WTC11 (cell line): ENCODE results near the gene TACC2. TPM values are rescaled to one million over a fixed set of nuclear protein-coding genes. Genes with fewer than 3 reads are reported as not detected.

Source experiments
- ATAC-seq: fragments of 200-7000 bp; cut with Tn5 transposase; 2 replicates; pipeline ENCODE4 v1.10.0; 2021; ENCODE audit warnings: mild to moderate bottlenecking, moderate library complexity
- CTCF ChIA-PET: fragments of 300-600 bp; sonication (Branson Sonifier 250); formaldehyde crosslinking; loops from one replicate; lab custom pipeline; 2021; ENCODE audit warnings: antibody characterized with exemption; lab: Charles Lee
- POLR2A ChIA-PET: fragments of 350-600 bp; sonication (Branson Sonifier 250); formaldehyde crosslinking; loops from one replicate; lab custom pipeline; 2021; ENCODE audit warnings: antibody characterized with exemption; lab: Charles Lee
- DNase-seq: peaks from one replicate; pipeline ENCODE4 v3.0.0; 2021; ENCODE audit warnings: low spot score
- H3K27ac Mint-ChIP-seq: 2 replicates; pipeline ENCODE4 v1.8.0; 2021; ENCODE audit warnings: mixed read lengths
- H3K27me3 Mint-ChIP-seq: 2 replicates; pipeline ENCODE4 v1.8.0; 2021; ENCODE audit warnings: low read depth, mild to moderate bottlenecking, moderate library complexity, mixed read lengths
- H3K36me3 Mint-ChIP-seq: 2 replicates; pipeline ENCODE4 v1.8.0; 2021; ENCODE audit warnings: mixed read lengths
- H3K4me1 Mint-ChIP-seq: 2 replicates; pipeline ENCODE4 v1.8.0; 2022; ENCODE audit warnings: mixed read lengths
- H3K4me3 Mint-ChIP-seq: 2 replicates; pipeline ENCODE4 v1.8.0; 2021; ENCODE audit warnings: mild to moderate bottlenecking, moderate library complexity, mixed read lengths
- H3K9me3 Mint-ChIP-seq: 2 replicates; pipeline ENCODE4 v1.8.0; 2021; ENCODE audit warnings: mixed read lengths
- ATF3 ChIP-seq: sonication (generic); formaldehyde crosslinking; conservative IDR thresholded peaks from 2 replicates; pipeline ENCODE4 v1.8.1; 2022; ENCODE audit warnings: mild to moderate bottlenecking, missing genetic modification reagents
- CREB1 ChIP-seq: sonication (generic); formaldehyde crosslinking; IDR thresholded peaks from 2 replicates; pipeline ENCODE4 v1.8.0; 2023; ENCODE audit warnings: mild to moderate bottlenecking, missing genetic modification reagents
- CREM ChIP-seq: sonication (generic); formaldehyde crosslinking; IDR thresholded peaks from 2 replicates; pipeline ENCODE4 v1.8.1; 2022; ENCODE audit warnings: mild to moderate bottlenecking, missing genetic modification reagents, moderate library complexity
- E2F4 ChIP-seq: sonication (generic); formaldehyde crosslinking; IDR thresholded peaks from 2 replicates; pipeline ENCODE4 v1.8.1; 2022; ENCODE audit warnings: low read depth, mild to moderate bottlenecking, moderate library complexity, missing genetic modification reagents, borderline replicate concordance
- E2F5 ChIP-seq: sonication (generic); formaldehyde crosslinking; IDR thresholded peaks from 2 replicates; pipeline ENCODE4 v1.8.1; 2022; ENCODE audit warnings: mild to moderate bottlenecking, moderate library complexity, missing genetic modification reagents
- ELF4 ChIP-seq: sonication (generic); formaldehyde crosslinking; IDR thresholded peaks from 2 replicates; pipeline ENCODE4 v1.8.1; 2022; ENCODE audit warnings: low read depth, mild to moderate bottlenecking, moderate library complexity, missing genetic modification reagents
- ERG ChIP-seq: fragments of 250-450 bp; sonication (Bioruptor Pico); IDR thresholded peaks from 2 replicates; pipeline ENCODE4 v1.8.0; 2021; ENCODE audit warnings: mild to moderate bottlenecking
- ETV6 ChIP-seq: sonication (generic); formaldehyde crosslinking; IDR thresholded peaks from 2 replicates; pipeline ENCODE4 v1.8.1; 2022; ENCODE audit warnings: mild to moderate bottlenecking, missing genetic modification reagents
- FOXK1 ChIP-seq: sonication (generic); formaldehyde crosslinking; IDR thresholded peaks from 2 replicates; pipeline ENCODE4 v1.8.0; 2022; ENCODE audit warnings: mild to moderate bottlenecking, moderate library complexity, missing genetic modification reagents
- FOXP4 ChIP-seq: sonication (generic); formaldehyde crosslinking; IDR thresholded peaks from 2 replicates; pipeline ENCODE4 v1.8.0; 2022; ENCODE audit warnings: mild to moderate bottlenecking, missing genetic modification reagents
- GABPB1 ChIP-seq: sonication (generic); formaldehyde crosslinking; IDR thresholded peaks from 2 replicates; pipeline ENCODE4 v1.8.1; 2023; ENCODE audit warnings: mild to moderate bottlenecking, missing genetic modification reagents
- IRF2 ChIP-seq: sonication (generic); formaldehyde crosslinking; IDR thresholded peaks from 2 replicates; pipeline ENCODE4 v1.8.0; 2022; ENCODE audit warnings: low read depth, missing genetic modification reagents, borderline replicate concordance
- MAX ChIP-seq: sonication (generic); formaldehyde crosslinking; IDR thresholded peaks from 2 replicates; pipeline ENCODE4 v1.8.0; 2022; ENCODE audit warnings: mild to moderate bottlenecking, missing genetic modification reagents
- MYBL2 ChIP-seq: sonication (generic); formaldehyde crosslinking; IDR thresholded peaks from 2 replicates; pipeline ENCODE4 v1.8.1; 2023; ENCODE audit warnings: mild to moderate bottlenecking, moderate library complexity, missing genetic modification reagents
- SMAD3 ChIP-seq: sonication (generic); formaldehyde crosslinking; IDR thresholded peaks from 2 replicates; pipeline ENCODE4 v1.8.0; 2022; ENCODE audit warnings: missing genetic modification reagents, mild to moderate bottlenecking, borderline replicate concordance
- SOX15 ChIP-seq: fragments of 250-450 bp; sonication (Bioruptor Pico); IDR thresholded peaks from 2 replicates; pipeline ENCODE4 v1.9.0; 2021; ENCODE audit warnings: mild to moderate bottlenecking
- STAT6 ChIP-seq: sonication (generic); formaldehyde crosslinking; conservative IDR thresholded peaks from 2 replicates; pipeline ENCODE4 v1.8.1; 2023; ENCODE audit warnings: mild to moderate bottlenecking, low read depth, missing genetic modification reagents, moderate library complexity
- TEAD1 ChIP-seq: sonication (generic); formaldehyde crosslinking; IDR thresholded peaks from 2 replicates; pipeline ENCODE4 v1.8.0; 2022; ENCODE audit warnings: mild to moderate bottlenecking, missing genetic modification reagents
- TP53 ChIP-seq: sonication (generic); formaldehyde crosslinking; IDR thresholded peaks from 2 replicates; pipeline ENCODE4 v1.8.1; 2023; ENCODE audit warnings: mild to moderate bottlenecking, missing genetic modification reagents
- ZNF317 ChIP-seq: sonication (generic); formaldehyde crosslinking; IDR thresholded peaks from 2 replicates; pipeline ENCODE4 v1.8.1; 2023; ENCODE audit warnings: low read depth, mild to moderate bottlenecking, moderate library complexity, missing genetic modification reagents, borderline replicate concordance
- ZNF396 ChIP-seq: fragments of 250-450 bp; sonication (Bioruptor Pico); IDR thresholded peaks from 2 replicates; pipeline ENCODE4 v1.8.0; 2021; ENCODE audit warnings: mild to moderate bottlenecking, moderate library complexity, borderline replicate concordance
- ZNF416 ChIP-seq: fragments of 250-450 bp; sonication (Bioruptor Pico); IDR thresholded peaks from 2 replicates; pipeline ENCODE4 v1.9.0; 2021; ENCODE audit warnings: mild to moderate bottlenecking, inconsistent platforms
- ZNF512 ChIP-seq: sonication (generic); formaldehyde crosslinking; IDR thresholded peaks from 2 replicates; pipeline ENCODE4 v1.8.1; 2022; ENCODE audit warnings: missing genetic modification reagents, borderline replicate concordance
- total RNA-seq: library from RNA; stranded (reverse); gene quantifications from 3 replicates; pipeline ENCODE4 v1.2.3, GENCODE V29; 2021

Gene TACC2
- total RNA-seq, 1 experiment from 2014 or later = 28.9 TPM

GRCh38 chr10:122216047-122216446, 227.1 kb downstream of the TACC2 start:
- Mint-ChIP-seq H3K27ac (no peak overlapping the region), H3K27me3 (no peaks in the 10 kb centered on the region), H3K9me3 (no peaks in the 10 kb centered on the region), H3K4me3 (no peak overlapping the region), H3K4me1 (no peaks in the 10 kb centered on the region), H3K36me3 (peaks cover 39% of the 10 kb centered on the region)
- ChIA-PET POLR2A (no interaction called here), CTCF (no interaction called here)
- ATAC-seq (no peak), DNase-seq (no peak)
- TF ChIP-seq GABPB1 (no peak), FOXP4 (CRISPR knock-in tag) (no peak), E2F4 (CRISPR knock-in tag) (no peak), STAT6 (no peak), ZNF396 (CRISPR knock-in tag) (no peak), FOXK1 (CRISPR knock-in tag) (no peak), MAX (CRISPR knock-in tag) (no peak), ETV6 (no peak), SMAD3 (no peak), SOX15 (CRISPR knock-in tag) (no peak), MYBL2 (CRISPR knock-in tag) (no peak), IRF2 (CRISPR knock-in tag) (no peak)

- no peaks in the 10 kb centered on the region for H3K27me3 Mint-ChIP-seq
- no peaks in the 10 kb centered on the region for H3K9me3 Mint-ChIP-seq
- ChIA-PET POLR2A (no interaction called here), CTCF (interaction anchor here (0.6 to 1.0 kb wide), 3 partner anchors 48 to 215 kb away, joined by 3 to 4 read pairs (median 3); no protein-coding TSS in a partner anchor)
- ATAC-seq = no peak
- no peak for TF ChIP-seq ZNF416
- no peak for TF ChIP-seq SOX15 (CRISPR knock-in tag)
- TF ChIP-seq MYBL2 (CRISPR knock-in tag) = no peak
- no peak for TF ChIP-seq TEAD1
- no peak for TF ChIP-seq TP53 (CRISPR knock-in tag)
- TF ChIP-seq ETV6 = no peak
- TF ChIP-seq ELF4 (CRISPR knock-in tag) = no peak
- TF ChIP-seq ZNF512 (CRISPR knock-in tag) = no peak
- TF ChIP-seq ATF3 (CRISPR knock-in tag) = no peak
- no peak for TF ChIP-seq CREB1 (CRISPR knock-in tag)
- TF ChIP-seq E2F5 = no peak
- no peak for TF ChIP-seq ERG (CRISPR knock-in tag)
- TF ChIP-seq CREM (CRISPR knock-in tag) = no peak
- TF ChIP-seq ZNF317 = no peak
- H3K4me1 Mint-ChIP-seq = no peaks in the 10 kb centered on the region
- H3K4me3 Mint-ChIP-seq = no peak overlapping the region
- no peak for DNase-seq
- no peak overlapping the region for H3K27ac Mint-ChIP-seq
- H3K36me3 Mint-ChIP-seq = peaks cover 34% of the 10 kb centered on the region
Observed at GRCh38 chr10:122219340-122219739, 230.4 kb downstream of the TACC2 start.
